ENCODE data around the gene TLCD1. TPM values are rescaled to one million over a fixed set of nuclear protein-coding genes. Genes with fewer than 3 reads are reported as not detected.

The TLCD1 gene
- total and polyA plus RNA-seq, 2 experiments from 2014 or later: 26.5 to 47.0 TPM

GRCh38 chr17:28703552-28704218 lies 22.3 kb downstream of the TLCD1 start:
- H3K9me3 Mint-ChIP-seq: no peaks in the 10 kb centered on the region; the same call in 2 of the 3 replicates
- H3K4me2 ChIP-seq: no peak overlapping the region
- no peak for TF ChIP-seq ZNF462 (CRISPR knock-in tag; IDR thresholded peaks at IDR 0.05)
- TF ChIP-seq ZNF114 (CRISPR knock-in tag; IDR thresholded peaks at IDR 0.05): no peak
- TF ChIP-seq ZNF331 (CRISPR knock-in tag; IDR thresholded peaks at IDR 0.05; ENCODE audit: low read depth): no peak
- no peak for TF ChIP-seq JUNB (IDR thresholded peaks at IDR 0.05; ENCODE audit: unreplicated experiment)
- TF ChIP-seq STAT1 (IDR thresholded peaks at IDR 0.05; ENCODE audit: unreplicated experiment): no peak
- no peak for TF ChIP-seq EZH2 (IDR thresholded peaks at IDR 0.05; ENCODE audit: low read depth, unreplicated experiment)
- TF ChIP-seq ETS1 (IDR thresholded peaks at IDR 0.05): no peak
- TF ChIP-seq NANOG (IDR thresholded peaks at IDR 0.05; ENCODE audit: borderline replicate concordance): no peak
- no peak for TF ChIP-seq REST (IDR thresholded peaks at IDR 0.05; ENCODE audit: unreplicated experiment)
- no peak for TF ChIP-seq EZH2phosphoT487 (IDR thresholded peaks at IDR 0.05; ENCODE audit: unreplicated experiment)
- no peak for TF ChIP-seq POLR2AphosphoS5 (IDR thresholded peaks at IDR 0.05; ENCODE audit: low read depth)
- no peak for TF ChIP-seq CTCF (conservative IDR thresholded peaks at IDR 0.05; ENCODE audit: low read depth in 2 of 2)
- no peak for TF ChIP-seq CREB1 (CRISPR knock-in tag; IDR thresholded peaks at IDR 0.05; ENCODE audit: low read depth)
- H3K27me3 Mint-ChIP-seq (ENCODE audit: insufficient read depth, low read depth, poor library complexity): peaks cover 24% of the 10 kb centered on the region
- H3F3A ChIP-seq (replicated peaks; ENCODE audit: low read depth): peaks cover 16% of the 10 kb centered on the region
- peaks cover 7% of the 10 kb centered on the region; the same call in 1 of the 2 replicates for H4K20me1 ChIP-seq (replicated peaks; ENCODE audit: insufficient read depth)
- H3K9me2 ChIP-seq (ENCODE audit: insufficient read depth): no peaks in the 10 kb centered on the region
- H3K4me1 ChIP-seq (ENCODE audit: insufficient read depth): peaks cover 9% of the 10 kb centered on the region; the same call in 1 of the 2 replicates
- H3K79me2 ChIP-seq (replicated peaks; ENCODE audit: insufficient read depth): no peaks in the 10 kb centered on the region; the same call in 1 of the 2 replicates
- H3K27me3 ChIP-seq (ENCODE audit: insufficient read depth): no peaks in the 10 kb centered on the region
- H3K4me3 Mint-ChIP-seq: no peak overlapping the region
- no peak overlapping the region for H3K27ac ChIP-seq (ENCODE audit: low read depth)
- DNase-seq (ENCODE audit: low spot score) (no peak), ATAC-seq (no peak)
- H2AFZ ChIP-seq: no peak overlapping the region
- H3K27ac Mint-ChIP-seq: 0 out of 2 replicates have a peak overlapping the region, but pooled peaks have one; percentile 39
- peaks cover 44% of the 10 kb centered on the region for H3K4me1 Mint-ChIP-seq
- peaks cover 64% of the 10 kb centered on the region for H3K36me3 Mint-ChIP-seq (ENCODE audit: low read depth)
- no peak overlapping the region for H3K4me3 ChIP-seq
- peaks cover 9% of the 10 kb centered on the region for H3K36me3 ChIP-seq (ENCODE audit: insufficient read depth)

All from GM23338 (cell line).